ENCODE results near the gene IL23R. TPM values are rescaled to one million over a fixed set of nuclear protein-coding genes. Genes with fewer than 3 reads are reported as not detected.

IL23R gene
- total RNA-seq, 1 donor from 2014 or later: not detected

DNA sequence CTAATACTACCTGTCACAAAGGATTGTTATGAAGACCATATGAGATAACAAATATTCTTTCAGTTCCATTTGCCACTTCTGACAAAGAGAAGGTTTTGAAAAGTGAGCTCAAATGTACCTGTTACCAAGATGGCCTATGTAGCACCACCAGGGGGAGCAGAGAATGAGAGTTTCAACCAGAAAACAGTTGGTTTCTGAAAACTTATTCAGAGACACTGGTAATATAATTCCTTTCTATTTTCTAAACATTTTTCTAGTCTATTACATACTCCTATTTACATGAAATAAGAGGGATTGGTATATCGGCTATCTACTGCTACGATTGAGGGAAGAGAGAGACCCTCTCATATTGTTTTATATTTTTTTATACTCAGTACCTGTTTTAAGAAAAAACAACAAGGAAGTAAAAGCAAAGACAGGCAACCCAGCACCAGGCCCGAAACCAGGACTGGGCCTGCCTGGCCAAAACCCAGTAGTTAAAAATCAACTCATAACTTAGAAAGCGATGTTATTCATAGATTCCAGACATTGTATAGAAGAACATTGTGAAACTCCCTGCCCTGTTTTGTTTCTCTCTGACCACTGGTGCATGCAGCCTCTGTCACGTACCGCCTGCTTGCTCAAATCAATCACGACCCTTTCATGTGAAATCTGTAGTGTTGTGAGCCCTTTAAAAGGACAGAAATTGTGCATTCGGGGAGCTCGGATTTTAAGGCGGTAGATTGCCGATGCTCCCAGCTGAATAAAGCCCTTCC is 48.3 kb downstream of the IL23R start:
- no peaks in the 10 kb centered on the region for H3K9me3 Mint-ChIP-seq (ENCODE audit: unreplicated experiment)
- H3K4me3 Mint-ChIP-seq (ENCODE audit: unreplicated experiment): no peak overlapping the region
- no peaks in the 10 kb centered on the region for H3K4me1 Mint-ChIP-seq (ENCODE audit: unreplicated experiment)
- TF ChIP-seq, protein P1, sequence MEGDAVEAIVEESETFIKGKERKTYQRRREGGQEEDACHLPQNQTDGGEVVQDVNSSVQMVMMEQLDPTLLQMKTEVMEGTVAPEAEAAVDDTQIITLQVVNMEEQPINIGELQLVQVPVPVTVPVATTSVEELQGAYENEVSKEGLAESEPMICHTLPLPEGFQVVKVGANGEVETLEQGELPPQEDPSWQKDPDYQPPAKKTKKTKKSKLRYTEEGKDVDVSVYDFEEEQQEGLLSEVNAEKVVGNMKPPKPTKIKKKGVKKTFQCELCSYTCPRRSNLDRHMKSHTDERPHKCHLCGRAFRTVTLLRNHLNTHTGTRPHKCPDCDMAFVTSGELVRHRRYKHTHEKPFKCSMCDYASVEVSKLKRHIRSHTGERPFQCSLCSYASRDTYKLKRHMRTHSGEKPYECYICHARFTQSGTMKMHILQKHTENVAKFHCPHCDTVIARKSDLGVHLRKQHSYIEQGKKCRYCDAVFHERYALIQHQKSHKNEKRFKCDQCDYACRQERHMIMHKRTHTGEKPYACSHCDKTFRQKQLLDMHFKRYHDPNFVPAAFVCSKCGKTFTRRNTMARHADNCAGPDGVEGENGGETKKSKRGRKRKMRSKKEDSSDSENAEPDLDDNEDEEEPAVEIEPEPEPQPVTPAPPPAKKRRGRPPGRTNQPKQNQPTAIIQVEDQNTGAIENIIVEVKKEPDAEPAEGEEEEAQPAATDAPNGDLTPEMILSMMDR (IDR thresholded peaks at IDR 0.05; ENCODE audit: unreplicated experiment): peak; percentile 67
- H3K27ac Mint-ChIP-seq (ENCODE audit: unreplicated experiment): no peak overlapping the region
- DNase-seq (ENCODE audit: low spot score): peak; percentile 48
- no peaks in the 10 kb centered on the region for H3K27me3 Mint-ChIP-seq (ENCODE audit: unreplicated experiment)
- no peaks in the 10 kb centered on the region for H3K36me3 Mint-ChIP-seq (ENCODE audit: low read depth, unreplicated experiment)

DNA sequence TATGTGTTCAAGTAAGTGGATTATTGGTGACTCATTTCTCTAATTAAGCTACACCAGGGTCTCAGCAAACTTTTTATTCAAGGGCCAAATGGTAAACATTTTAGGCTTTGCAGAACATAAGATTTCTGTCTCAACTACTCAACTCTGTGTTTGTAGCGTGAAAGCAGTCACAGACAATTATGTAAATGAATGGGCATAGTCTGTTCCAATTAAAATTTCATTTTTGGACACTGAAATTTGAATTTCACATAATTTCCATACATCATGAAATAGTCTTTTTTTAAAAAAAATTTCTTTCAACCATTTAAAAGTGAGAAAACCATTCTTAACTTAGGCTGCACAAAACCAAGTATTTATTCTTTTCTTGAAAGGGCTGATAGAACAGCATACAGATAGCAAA is 50.1 kb downstream of the IL23R start:
- Mint-ChIP-seq H3K27me3 (ENCODE audit: unreplicated experiment) (no peaks in the 10 kb centered on the region), H3K27ac (ENCODE audit: unreplicated experiment) (no peak overlapping the region), H3K4me1 (ENCODE audit: unreplicated experiment) (no peaks in the 10 kb centered on the region), H3K36me3 (ENCODE audit: low read depth, unreplicated experiment) (no peaks in the 10 kb centered on the region), H3K4me3 (ENCODE audit: unreplicated experiment) (no peak overlapping the region), H3K9me3 (ENCODE audit: unreplicated experiment) (no peaks in the 10 kb centered on the region)
- DNase-seq (ENCODE audit: low spot score): no peak
- TF ChIP-seq, protein P1 (IDR thresholded peaks at IDR 0.05; ENCODE audit: unreplicated experiment): no peak

DNA sequence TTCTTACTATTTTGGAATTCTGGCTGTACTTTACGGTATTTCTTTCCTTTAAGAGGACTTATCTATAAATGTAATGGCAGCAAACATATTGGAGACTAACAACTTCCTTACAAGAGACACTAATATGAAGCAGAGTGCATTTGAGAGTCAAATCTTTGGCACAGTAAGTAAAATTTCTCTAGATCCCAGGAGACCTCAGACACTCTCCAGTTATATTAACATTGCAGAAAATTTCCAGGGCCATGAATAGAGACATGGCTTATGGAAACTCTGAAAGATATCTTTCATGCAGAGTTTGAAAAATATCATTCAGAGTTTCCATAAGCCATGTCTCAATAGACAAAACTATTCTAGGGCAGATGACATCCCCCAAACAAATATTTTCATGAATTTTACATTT is 51.2 kb downstream of the IL23R start:
- Mint-ChIP-seq H3K4me3 (ENCODE audit: unreplicated experiment) (no peak overlapping the region), H3K9me3 (ENCODE audit: unreplicated experiment) (no peaks in the 10 kb centered on the region), H3K4me1 (ENCODE audit: unreplicated experiment) (no peaks in the 10 kb centered on the region), H3K27ac (ENCODE audit: unreplicated experiment) (no peak overlapping the region), H3K27me3 (ENCODE audit: unreplicated experiment) (no peaks in the 10 kb centered on the region), H3K36me3 (ENCODE audit: low read depth, unreplicated experiment) (no peaks in the 10 kb centered on the region)
- DNase-seq (ENCODE audit: low spot score): no peak
- TF ChIP-seq, protein P1 (IDR thresholded peaks at IDR 0.05; ENCODE audit: unreplicated experiment): no peak

DNA sequence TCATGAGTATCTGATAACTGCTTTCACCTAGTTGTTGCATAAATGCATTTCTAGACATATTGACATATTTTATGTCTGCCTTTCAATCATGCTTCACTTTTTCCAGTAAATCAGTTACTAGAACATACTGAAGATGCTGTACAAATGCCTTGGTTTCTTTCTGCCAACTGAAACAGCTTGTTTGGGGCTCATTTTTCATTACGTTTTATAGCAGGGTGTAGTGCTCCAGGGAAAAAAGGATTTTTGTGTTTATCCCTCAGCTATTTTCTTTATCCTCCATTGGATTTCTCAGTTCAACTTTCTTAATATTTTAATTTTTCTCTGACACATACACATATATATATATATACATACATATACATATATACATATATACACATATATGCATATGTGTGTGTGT is 51.7 kb downstream of the IL23R start:
- DNase-seq (ENCODE audit: low spot score): no peak
- no peaks in the 10 kb centered on the region for H3K36me3 Mint-ChIP-seq (ENCODE audit: low read depth, unreplicated experiment)
- no peaks in the 10 kb centered on the region for H3K4me1 Mint-ChIP-seq (ENCODE audit: unreplicated experiment)
- no peak overlapping the region for H3K27ac Mint-ChIP-seq (ENCODE audit: unreplicated experiment)
- TF ChIP-seq, protein P1 (IDR thresholded peaks at IDR 0.05; ENCODE audit: unreplicated experiment): no peak
- no peak overlapping the region for H3K4me3 Mint-ChIP-seq (ENCODE audit: unreplicated experiment)
- no peaks in the 10 kb centered on the region for H3K27me3 Mint-ChIP-seq (ENCODE audit: unreplicated experiment)
- H3K9me3 Mint-ChIP-seq (ENCODE audit: unreplicated experiment): no peaks in the 10 kb centered on the region

DNA sequence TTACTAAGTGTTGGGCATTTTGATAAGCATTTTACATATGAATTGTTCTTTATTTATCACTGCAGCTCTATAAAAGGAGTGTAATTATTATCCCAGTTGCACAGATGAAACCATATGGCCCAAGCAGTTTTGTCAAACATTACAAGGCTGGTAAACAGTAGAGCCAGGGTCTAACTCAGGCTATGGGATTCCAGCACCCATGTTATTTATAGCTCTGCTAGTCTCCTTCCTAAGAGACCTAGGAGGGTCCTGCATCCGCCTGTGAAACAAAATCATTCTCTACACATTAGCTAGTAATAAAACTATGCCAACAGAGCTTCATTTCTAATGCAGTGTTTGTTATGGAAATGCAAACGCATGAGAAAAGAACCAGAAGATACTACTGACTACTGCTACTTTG is 58.6 kb downstream of the IL23R start:
- no peak overlapping the region for H3K27ac Mint-ChIP-seq (ENCODE audit: unreplicated experiment)
- no peaks in the 10 kb centered on the region for H3K27me3 Mint-ChIP-seq (ENCODE audit: unreplicated experiment)
- DNase-seq (ENCODE audit: low spot score): no peak
- no peaks in the 10 kb centered on the region for H3K36me3 Mint-ChIP-seq (ENCODE audit: low read depth, unreplicated experiment)
- H3K9me3 Mint-ChIP-seq (ENCODE audit: unreplicated experiment): no peaks in the 10 kb centered on the region
- TF ChIP-seq, protein P1 (IDR thresholded peaks at IDR 0.05; ENCODE audit: unreplicated experiment): no peak
- H3K4me1 Mint-ChIP-seq (ENCODE audit: unreplicated experiment): no peaks in the 10 kb centered on the region
- H3K4me3 Mint-ChIP-seq (ENCODE audit: unreplicated experiment): no peak overlapping the region
